Naive thymus-derived CD4-positive, alpha-beta T cell (primary cell): ENCODE measurements around the gene GPR32. TPM values are rescaled to one million over a fixed set of nuclear protein-coding genes. Genes with fewer than 3 reads are reported as not detected.

Experiments
- ATAC-seq: fragments of 150-1000 bp; cut with Tn5 transposase; 2 replicates; pipeline ENCODE4 v1.10.0; 2021; ENCODE audit warnings: mild to moderate bottlenecking, moderate library complexity
- CTCF ChIA-PET: fragments of 350-600 bp; sonication (Branson Sonifier 250); formaldehyde crosslinking; loops from one replicate; lab custom pipeline; 2021; ENCODE audit warnings: antibody characterized with exemption; lab: Charles Lee
- POLR2A ChIA-PET: fragments of 350-600 bp; sonication (Branson Sonifier 250); formaldehyde crosslinking; loops from one replicate; lab custom pipeline; 2021; ENCODE audit warnings: antibody characterized with exemption, inconsistent platforms; lab: Charles Lee
- DNase-seq, 9 donors: peaks; one replicate each; pipeline versions ENCODE4 v3.0.0 to v3.0.0-alpha.2; 2020 to 2022; ENCODE audit warnings: mixed read lengths in 1 of 9
- H3K27ac ChIP-seq: one replicate; pipeline ENCODE4 v1.7.0; 2013; ENCODE audit warnings: mild to moderate bottlenecking, low read depth, low read length, moderate library complexity
- H3K27me3 ChIP-seq, 2 donors: one replicate each; pipeline ENCODE4 v1.7.0; 2013; ENCODE audit warnings: low read length in 2 of 2, mild to moderate bottlenecking in 2 of 2, moderate library complexity in 2 of 2; ENCODE audit not compliant: control insufficient read depth in 2 of 2, insufficient read depth in 2 of 2
- H3K36me3 ChIP-seq, 3 experiments: 1 replicate in 2 of 3; 2 replicates in 1 of 3; pipeline ENCODE4 v1.7.0; 2013; ENCODE audit warnings: low read length in 3 of 3, mild to moderate bottlenecking in 3 of 3, moderate library complexity in 1 of 3; ENCODE audit not compliant: insufficient read depth in 3 of 3, control insufficient read depth in 2 of 3
- H3K4me1 ChIP-seq, 2 donors: one replicate each; pipeline ENCODE4 v1.7.0; 2013; ENCODE audit warnings: low read length in 2 of 2, mild to moderate bottlenecking in 2 of 2, moderate library complexity in 1 of 2; ENCODE audit not compliant: control insufficient read depth in 2 of 2, insufficient read depth in 2 of 2
- H3K4me3 ChIP-seq: 2 replicates; pipeline ENCODE4 v1.7.0; 2013; ENCODE audit warnings: mild to moderate bottlenecking, low read length
- H3K9me3 ChIP-seq, 3 experiments: 1 replicate in 2 of 3; 2 replicates in 1 of 3; pipeline ENCODE4 v1.7.0; 2013; ENCODE audit warnings: low read length in 3 of 3; ENCODE audit not compliant: control insufficient read depth in 2 of 3
- H3K27ac Mint-ChIP-seq, 9 donors: one replicate each; pipeline ENCODE4 v1.8.0; 2020 to 2022; ENCODE audit warnings: mixed read lengths in 9 of 9, mild to moderate bottlenecking in 8 of 9, moderate library complexity in 5 of 9, inconsistent platforms in 2 of 9
- H3K27me3 Mint-ChIP-seq, 5 donors: one replicate each; pipeline ENCODE4 v1.8.0; 2021 to 2022; ENCODE audit warnings: mixed read lengths in 5 of 5, mild to moderate bottlenecking in 1 of 5
- H3K36me3 Mint-ChIP-seq, 5 donors: one replicate each; pipeline ENCODE4 v1.8.0; 2020 to 2022; ENCODE audit warnings: mixed read lengths in 5 of 5, mild to moderate bottlenecking in 3 of 5, inconsistent platforms in 1 of 5
- H3K4me1 Mint-ChIP-seq, 7 donors: one replicate each; pipeline ENCODE4 v1.8.0; 2020 to 2022; ENCODE audit warnings: mixed read lengths in 7 of 7, mild to moderate bottlenecking in 3 of 7, inconsistent platforms in 1 of 7
- H3K4me3 Mint-ChIP-seq, 10 donors: one replicate each; pipeline ENCODE4 v1.8.0; 2020 to 2022; ENCODE audit warnings: mild to moderate bottlenecking in 10 of 10, mixed read lengths in 10 of 10, moderate library complexity in 6 of 10, inconsistent platforms in 2 of 10
- H3K9me3 Mint-ChIP-seq, 11 donors: one replicate each; pipeline ENCODE4 v1.8.0; 2020 to 2022; ENCODE audit warnings: mixed read lengths in 11 of 11, mild to moderate bottlenecking in 4 of 11, inconsistent platforms in 1 of 11, moderate library complexity in 1 of 11
- intact Hi-C, 2 donors: fragments of 100-400 bp; cut with micrococcal nuclease; formaldehyde crosslinking; loops; one replicate each; pipeline ENCODE4 v1.15.1; 2023
- polyA plus RNA-seq, 2 donors: library from polyadenylated mRNA; unstranded; fragments of 300-500 nt; fragmentation: Illumina TruSeq; gene quantifications; one replicate each; pipeline ENCODE4 v1.2.3, GENCODE V29; 2021
- total RNA-seq, 6 experiments: library from RNA in 5 of 6; stranded (reverse) in 5 of 6; gene quantifications; 1 replicate in 5 of 6; 2 replicates in 1 of 6; pipeline ENCODE4 v1.2.3 and lab custom pipeline; 2021 to 2026

GPR32 gene
- total and polyA plus RNA-seq, 7 experiments from 2014 or later: not detected

DNA sequence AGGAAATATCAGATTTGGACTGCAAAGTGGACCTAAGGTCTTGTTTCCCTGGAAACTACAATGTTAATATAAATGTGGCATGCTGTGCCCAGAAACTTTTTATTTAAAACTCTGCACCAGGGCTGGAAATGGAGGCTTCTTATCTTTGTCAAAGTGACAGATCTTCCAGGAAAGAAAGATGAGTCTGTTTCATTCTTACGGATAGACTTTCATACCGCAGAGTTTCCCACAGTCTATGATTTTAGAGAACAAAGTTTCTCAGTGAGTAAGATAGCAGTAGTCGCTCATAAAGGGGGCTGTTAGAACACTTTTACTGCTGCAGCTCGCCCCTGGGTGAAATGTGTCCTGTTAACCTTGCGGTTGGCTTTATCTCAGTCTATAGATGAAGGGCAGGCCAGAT, 40.4 kb upstream of the GPR32 start:
- no peak overlapping the region for H3K27ac Mint-ChIP-seq
- Histone ChIP-seq H3K4me1 (peaks cover 5 to 12% of the 10 kb centered on the region in 2 donors), H3K27ac (no peak overlapping the region), H3K4me3 (no peak overlapping the region), H3K36me3 (no peaks in the 10 kb centered on the region), H3K9me3 (no peaks in the 10 kb centered on the region), H3K27me3 (peaks cover 4 to 5% of the 10 kb centered on the region in 2 donors)
- H3K27me3 Mint-ChIP-seq: peaks cover 8 to 63% (median 40%) of the 10 kb centered on the region in 5 donors
- H3K4me3 Mint-ChIP-seq: no peak overlapping the region
- CTCF ChIA-PET: no interaction called here
- peaks cover 0 to 23% (median 21%) of the 10 kb centered on the region in 7 donors for H3K4me1 Mint-ChIP-seq
- no peak for ATAC-seq
- H3K9me3 Mint-ChIP-seq: peaks cover 0 to 7% (median 0%) of the 10 kb centered on the region in 11 donors
- POLR2A ChIA-PET: no interaction called here
- H3K36me3 Mint-ChIP-seq: peaks cover 0 to 3% (median 0%) of the 10 kb centered on the region in 5 donors
- intact Hi-C loops: loop anchor here (10.0 kb wide), 5 partner anchors 195 to 975 kb away; partner anchors contain the start of genes POLD1 (in 1 of the 2), VRK3 (in 1 of the 2) and ZNF473 (in 1 of the 2)
- DNase-seq: no peak

DNA sequence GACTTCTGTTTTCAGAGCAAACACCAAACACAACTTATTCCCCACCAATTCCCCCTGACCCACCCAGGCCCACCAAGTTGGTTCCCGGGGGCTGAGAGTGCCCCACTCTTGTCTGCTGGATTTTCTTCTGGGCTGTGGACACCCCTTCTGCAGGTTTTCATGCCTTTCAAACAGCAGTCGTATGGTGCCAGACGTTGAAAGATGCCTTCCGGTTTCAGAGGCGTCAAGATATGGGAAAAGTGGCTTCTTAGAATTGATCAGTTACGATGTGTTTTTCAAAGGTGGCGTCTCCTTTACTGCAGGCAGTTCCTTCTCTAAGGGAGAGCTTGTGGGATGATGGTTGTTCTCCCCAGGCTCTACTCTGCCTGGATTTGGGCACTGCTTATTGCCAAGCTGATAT, 34.4 kb upstream of the GPR32 start:
- Histone ChIP-seq H3K4me1 (no peaks in the 10 kb centered on the region), H3K9me3 (no peaks in the 10 kb centered on the region), H3K27me3 (no peaks in the 10 kb centered on the region), H3K4me3 (no peak overlapping the region), H3K27ac (no peak overlapping the region), H3K36me3 (no peaks in the 10 kb centered on the region)
- peaks cover 23 to 71% (median 56%) of the 10 kb centered on the region in 5 donors for H3K27me3 Mint-ChIP-seq
- DNase-seq: no peak
- POLR2A ChIA-PET: no interaction called here
- no peak for ATAC-seq
- no peaks in the 10 kb centered on the region for H3K36me3 Mint-ChIP-seq
- no peaks in the 10 kb centered on the region for H3K4me1 Mint-ChIP-seq
- no peak overlapping the region for H3K4me3 Mint-ChIP-seq
- intact Hi-C loops: no loop called here
- CTCF ChIA-PET: no interaction called here
- no peak overlapping the region for H3K27ac Mint-ChIP-seq
- H3K9me3 Mint-ChIP-seq: peaks cover 0 to 2% (median 0%) of the 10 kb centered on the region in 11 donors

DNA sequence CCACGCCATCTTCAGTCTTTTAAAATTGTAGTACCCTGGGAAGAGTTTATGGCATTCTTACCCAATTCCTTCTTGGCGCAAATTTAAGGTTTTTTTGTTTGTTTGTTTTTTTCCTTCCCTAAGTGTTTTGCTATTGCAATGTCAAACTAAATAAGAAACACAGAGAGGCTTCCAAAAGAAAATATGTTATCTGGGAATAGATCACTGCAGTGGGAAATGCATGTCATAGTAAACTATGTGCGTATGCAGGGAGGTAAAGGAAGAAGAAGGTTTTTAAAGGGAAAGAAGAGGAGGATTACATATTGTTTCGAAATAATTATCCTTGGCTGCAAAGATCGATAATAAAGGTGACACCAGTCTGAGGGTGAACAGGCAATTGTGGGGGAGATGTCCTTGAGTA, 33.9 kb upstream of the GPR32 start:
- no peaks in the 10 kb centered on the region for H3K9me3 ChIP-seq
- H3K27me3 Mint-ChIP-seq: peaks cover 28 to 68% (median 57%) of the 10 kb centered on the region in 5 donors
- no peak overlapping the region for H3K4me3 ChIP-seq
- no peaks in the 10 kb centered on the region for H3K36me3 Mint-ChIP-seq
- no peaks in the 10 kb centered on the region for H3K36me3 ChIP-seq
- H3K27ac ChIP-seq: no peak overlapping the region
- intact Hi-C loops: no loop called here
- no peaks in the 10 kb centered on the region for H3K4me1 Mint-ChIP-seq
- no peaks in the 10 kb centered on the region for H3K4me1 ChIP-seq
- POLR2A ChIA-PET: no interaction called here
- no peaks in the 10 kb centered on the region for H3K27me3 ChIP-seq
- H3K9me3 Mint-ChIP-seq: peaks cover 0 to 2% (median 0%) of the 10 kb centered on the region in 11 donors
- DNase-seq: no peak
- H3K27ac Mint-ChIP-seq: no peak overlapping the region
- ATAC-seq: no peak
- CTCF ChIA-PET: no interaction called here
- H3K4me3 Mint-ChIP-seq: no peak overlapping the region

DNA sequence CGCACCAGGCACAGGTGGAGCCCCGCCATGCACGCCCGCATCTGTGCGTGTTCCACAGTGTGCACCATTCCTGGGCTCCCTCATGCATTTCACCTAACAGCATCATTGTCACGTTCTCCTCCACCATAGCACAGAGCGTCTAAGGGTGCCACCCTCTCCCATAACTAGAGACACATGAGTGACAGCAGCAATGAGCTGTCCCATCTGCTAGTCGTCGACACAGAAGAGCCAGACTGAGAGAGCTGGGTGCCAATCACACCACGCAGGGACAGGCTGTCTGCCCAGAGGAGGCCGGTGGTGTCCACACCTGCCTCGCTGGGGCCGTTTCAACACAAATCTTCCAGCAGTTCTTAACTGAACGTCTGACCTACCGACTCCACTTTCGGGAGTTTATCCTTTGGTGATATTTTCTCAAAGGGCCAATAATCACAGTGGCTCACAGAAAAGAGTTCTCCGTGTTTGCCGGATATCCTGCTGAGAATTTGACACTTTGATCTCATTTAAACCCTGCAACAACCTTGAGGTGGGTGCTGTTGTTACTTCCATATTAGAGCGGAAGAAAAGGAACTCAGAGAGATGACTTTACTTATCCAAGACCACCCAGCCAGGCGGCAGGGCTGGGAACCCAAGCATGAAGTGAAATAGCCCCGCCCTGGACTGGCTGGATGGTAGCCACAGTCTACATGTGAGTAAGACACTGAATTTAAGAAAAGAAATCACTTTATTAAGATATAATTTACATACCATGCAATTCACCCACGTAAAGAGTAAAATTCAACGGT, 30.9 kb upstream of the GPR32 start:
- no peak for ATAC-seq
- no peak for DNase-seq
- no peaks in the 10 kb centered on the region for H3K27me3 ChIP-seq
- H3K9me3 ChIP-seq: no peaks in the 10 kb centered on the region
- no peaks in the 10 kb centered on the region for H3K4me1 ChIP-seq
- H3K36me3 Mint-ChIP-seq: no peaks in the 10 kb centered on the region
- H3K4me1 Mint-ChIP-seq: no peaks in the 10 kb centered on the region
- POLR2A ChIA-PET: no interaction called here
- H3K9me3 Mint-ChIP-seq: peaks cover 0 to 2% (median 0%) of the 10 kb centered on the region in 11 donors
- H3K27me3 Mint-ChIP-seq: peaks cover 23 to 65% (median 49%) of the 10 kb centered on the region in 5 donors
- H3K4me3 Mint-ChIP-seq: no peak overlapping the region
- intact Hi-C loops: no loop called here
- H3K27ac Mint-ChIP-seq: no peak overlapping the region
- H3K27ac ChIP-seq: no peak overlapping the region
- H3K36me3 ChIP-seq: no peaks in the 10 kb centered on the region
- CTCF ChIA-PET: no interaction called here
- no peak overlapping the region for H3K4me3 ChIP-seq

DNA sequence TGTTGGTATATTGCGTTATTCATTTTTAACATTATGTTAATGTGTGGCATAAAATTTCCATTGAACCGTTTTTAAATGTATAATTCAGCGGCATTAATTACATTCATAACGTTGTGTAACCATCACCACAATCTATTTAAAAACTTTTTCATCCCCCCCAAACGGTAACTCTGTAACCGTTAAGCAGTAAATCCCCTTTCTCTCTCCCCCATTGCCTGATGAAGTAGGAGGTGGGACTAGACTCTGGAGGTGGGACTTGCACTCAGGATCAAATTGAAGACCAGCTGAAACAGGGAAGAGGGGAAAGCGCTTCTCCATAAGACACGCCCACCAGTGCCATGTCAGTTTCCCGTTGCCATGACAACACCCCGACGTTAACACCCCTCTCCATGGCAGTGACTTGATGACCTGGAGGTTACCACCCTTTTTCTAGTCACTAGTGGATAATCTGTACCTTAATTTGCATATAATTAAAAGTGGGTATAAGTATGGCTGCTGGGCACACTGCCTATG, 30.3 kb upstream of the GPR32 start:
- Mint-ChIP-seq H3K4me3 (no peak overlapping the region), H3K27ac (no peak overlapping the region), H3K9me3 (peaks cover 0 to 4% (median 0%) of the 10 kb centered on the region in 11 donors), H3K27me3 (peaks cover 23 to 67% (median 52%) of the 10 kb centered on the region in 5 donors), H3K36me3 (no peaks in the 10 kb centered on the region), H3K4me1 (no peaks in the 10 kb centered on the region)
- no peaks in the 10 kb centered on the region for H3K4me1 ChIP-seq
- H3K4me3 ChIP-seq: no peak overlapping the region
- no peaks in the 10 kb centered on the region for H3K36me3 ChIP-seq
- ATAC-seq (no peak), DNase-seq (no peak)
- no peaks in the 10 kb centered on the region for H3K9me3 ChIP-seq
- intact Hi-C loops: no loop called here
- H3K27me3 ChIP-seq: no peaks in the 10 kb centered on the region
- CTCF ChIA-PET: interaction anchor here (0.6 kb wide), 1 partner anchor 15 kb away, joined by 3 read pairs; no protein-coding TSS in a partner anchor
- POLR2A ChIA-PET: no interaction called here
- no peak overlapping the region for H3K27ac ChIP-seq

DNA sequence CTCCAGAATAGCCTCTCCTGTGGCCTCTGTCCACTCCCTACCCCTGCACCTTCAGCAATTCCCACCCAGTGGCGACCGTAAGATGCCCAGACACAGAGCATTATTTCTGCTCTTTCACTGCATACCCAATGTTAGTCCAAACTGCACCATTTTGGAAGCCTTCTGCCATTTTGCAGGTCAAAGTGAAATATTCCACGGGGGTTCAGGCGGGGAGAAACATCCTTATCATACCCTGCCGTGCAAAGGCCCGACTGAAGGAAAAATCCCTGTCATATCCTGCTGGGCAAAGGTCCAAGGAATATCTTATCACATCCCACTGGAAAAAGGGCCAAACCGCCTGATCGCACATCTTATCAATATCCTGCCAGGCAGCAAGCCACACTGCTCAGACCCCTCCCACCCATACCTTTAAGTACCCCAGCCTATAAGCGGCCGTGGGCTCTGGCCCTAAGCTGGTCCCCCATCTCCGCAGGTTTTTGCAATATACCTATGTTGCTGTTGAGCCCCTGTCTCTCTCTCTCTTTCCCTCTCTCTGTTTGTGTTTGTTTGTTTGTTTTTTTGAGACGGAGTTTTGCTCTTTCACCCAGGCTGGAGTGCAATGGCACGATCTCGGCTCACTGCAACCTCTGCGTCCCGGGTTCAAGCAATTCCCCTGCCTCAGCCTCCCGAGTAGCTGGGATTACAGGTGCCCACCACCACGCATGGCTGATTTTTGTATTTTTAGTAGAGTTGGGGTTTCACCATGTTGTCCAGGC, 28.9 kb upstream of the GPR32 start:
- H3K9me3 ChIP-seq: no peaks in the 10 kb centered on the region
- intact Hi-C loops: no loop called here
- no peaks in the 10 kb centered on the region for H3K4me1 ChIP-seq
- H3K27me3 ChIP-seq: no peaks in the 10 kb centered on the region
- CTCF ChIA-PET: no interaction called here
- H3K27ac ChIP-seq: no peak overlapping the region
- H3K36me3 ChIP-seq: no peaks in the 10 kb centered on the region
- no peak overlapping the region for H3K4me3 Mint-ChIP-seq
- no peak for ATAC-seq
- H3K9me3 Mint-ChIP-seq: peaks cover 0 to 5% (median 0%) of the 10 kb centered on the region in 11 donors
- no peak overlapping the region for H3K4me3 ChIP-seq
- POLR2A ChIA-PET: no interaction called here
- H3K27ac Mint-ChIP-seq: no peak overlapping the region
- no peaks in the 10 kb centered on the region for H3K4me1 Mint-ChIP-seq
- no peak for DNase-seq
- no peaks in the 10 kb centered on the region for H3K36me3 Mint-ChIP-seq
- H3K27me3 Mint-ChIP-seq: peaks cover 20 to 71% (median 43%) of the 10 kb centered on the region in 5 donors
